HG03097 (cell line): ENCODE data around the gene CELF1.

Experiments used
- ATAC-seq: cut with Tn5 transposase; IDR thresholded peaks from one replicate; pipeline ENCODE4 v1.9.1; 2021; ENCODE audit not compliant: unreplicated experiment, low FRiP score

CELF1 gene

DNA sequence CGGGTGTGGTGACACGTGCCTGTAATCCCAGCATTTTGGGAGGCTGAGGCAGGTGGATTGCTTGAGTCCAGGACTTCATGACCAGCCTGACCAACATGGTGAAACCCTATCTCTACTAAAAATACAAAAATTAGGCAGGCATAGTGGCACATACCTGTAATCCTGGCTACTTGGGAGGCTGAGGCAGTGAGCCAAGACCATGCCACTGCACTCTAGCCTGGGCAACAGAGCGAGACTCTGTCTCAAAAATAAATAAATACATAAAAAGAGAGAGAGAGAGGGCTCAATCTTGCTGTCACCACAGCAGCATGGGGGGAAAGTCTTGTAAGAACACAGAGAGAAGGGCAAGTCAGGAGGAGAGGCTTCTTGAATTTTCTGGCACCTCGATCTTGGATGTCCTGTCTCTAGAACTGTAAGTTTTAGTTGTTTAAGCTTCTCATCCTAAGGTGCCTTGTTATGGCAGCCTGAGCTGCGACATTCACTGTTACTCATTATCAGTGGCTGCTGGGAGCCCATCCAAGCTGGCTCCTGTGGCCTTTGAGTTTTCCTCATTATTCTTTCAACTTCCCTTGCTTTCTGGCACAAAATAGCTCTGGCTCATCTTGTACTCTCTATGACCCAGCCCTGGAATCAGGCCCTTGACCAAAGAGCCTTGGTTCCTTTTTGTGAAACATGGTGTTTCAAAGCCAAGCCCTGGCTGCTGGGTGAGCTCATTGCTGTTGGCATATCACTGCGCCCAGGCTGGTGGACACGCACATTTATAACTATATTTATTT is 118.7 kb downstream of the CELF1 start:
- ATAC-seq = no peak

GRCh38 chr11:47433157-47433556 is 119.8 kb downstream of the CELF1 start:
- no peak for ATAC-seq

DNA sequence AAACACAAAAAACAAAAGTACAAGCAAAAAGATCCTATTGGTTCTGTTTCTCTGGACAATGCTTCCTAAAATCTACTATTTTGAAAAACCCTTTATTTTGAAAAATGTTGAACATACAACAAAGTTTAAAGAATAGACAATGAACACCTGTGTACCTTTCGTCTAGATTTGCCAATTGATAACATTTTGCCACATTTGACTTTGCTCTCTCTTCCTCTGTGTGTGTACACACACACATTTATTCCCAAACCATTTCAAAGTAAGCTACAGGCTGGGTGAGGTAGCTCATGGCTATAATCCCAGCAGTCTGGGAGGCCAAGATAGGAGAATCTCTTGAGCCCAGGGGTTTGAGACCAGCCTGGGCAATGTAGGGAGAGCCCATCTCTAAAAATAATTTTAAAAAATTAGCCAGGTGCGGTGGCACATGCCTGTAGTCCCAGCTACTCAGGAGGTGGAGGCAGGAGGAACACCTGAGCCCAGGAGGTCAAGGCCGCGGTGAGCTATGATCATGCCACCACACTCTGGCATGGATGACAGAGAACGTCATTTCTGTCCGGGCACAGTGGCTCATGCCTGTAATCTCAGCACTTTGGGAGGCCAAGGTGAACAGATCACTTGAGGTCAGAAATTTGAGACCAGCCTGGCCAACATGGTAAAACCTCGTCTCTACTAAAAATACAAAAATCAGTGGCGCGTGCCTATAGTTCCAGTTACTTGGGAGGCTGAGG is 121.4 kb downstream of the CELF1 start:
- no peak for ATAC-seq

GRCh38 chr11:47430524-47430923 is 122.4 kb downstream of the CELF1 start:
- no peak for ATAC-seq

DNA sequence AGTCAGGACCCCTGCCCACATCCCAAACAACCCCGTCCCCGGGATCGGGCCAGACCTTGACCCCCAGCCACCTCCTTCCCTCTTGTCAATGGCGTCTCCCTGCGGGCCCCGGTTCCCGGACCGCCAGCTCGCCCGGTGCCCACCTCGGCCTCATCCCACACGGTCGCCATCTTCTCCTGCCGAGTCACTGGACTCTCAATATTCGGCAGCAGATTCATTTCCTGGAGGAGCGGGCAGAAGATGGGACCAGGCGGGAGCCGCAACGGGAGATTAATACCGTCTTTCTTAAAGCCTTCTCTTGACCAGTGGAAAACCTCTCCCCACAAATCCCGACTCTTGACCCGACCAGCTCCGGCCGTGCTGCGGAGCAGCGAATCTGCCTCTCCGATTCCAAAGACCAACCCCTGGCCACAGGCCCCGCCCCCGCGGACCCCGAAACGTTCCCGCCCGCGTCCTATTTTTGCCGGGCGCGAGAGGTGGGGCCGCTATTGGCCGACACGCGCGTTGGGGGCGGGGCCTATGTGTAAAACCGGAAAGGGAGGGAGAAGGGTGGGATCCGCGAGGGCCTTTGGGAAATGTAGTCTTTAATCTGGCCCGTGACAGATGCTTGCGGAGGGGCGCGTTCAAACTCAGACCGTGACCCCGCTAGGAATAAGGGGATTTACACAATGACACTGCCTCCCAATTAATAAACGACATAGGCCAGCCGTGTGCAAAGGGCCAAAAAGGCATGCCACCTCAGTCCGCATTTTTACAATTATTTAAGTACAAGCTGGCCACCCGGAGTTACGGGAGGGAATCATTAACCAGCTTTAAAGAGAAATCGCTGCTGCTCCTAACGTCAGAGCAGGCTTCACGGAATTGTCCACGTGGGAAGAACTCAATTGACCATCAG is 126.6 kb downstream of the CELF1 start, which contains the start of gene PSMC3:
Gene PSMC3 (minus strand): TSS at position 378 of the 895 bp plus-strand sequence. CDS start 160 bp downstream, at position 218.
- ATAC-seq = peak; percentile 83

- no peak for ATAC-seq
Observed at GRCh38 chr11:47425611-47426010, 127.3 kb downstream of the CELF1 start.

DNA sequence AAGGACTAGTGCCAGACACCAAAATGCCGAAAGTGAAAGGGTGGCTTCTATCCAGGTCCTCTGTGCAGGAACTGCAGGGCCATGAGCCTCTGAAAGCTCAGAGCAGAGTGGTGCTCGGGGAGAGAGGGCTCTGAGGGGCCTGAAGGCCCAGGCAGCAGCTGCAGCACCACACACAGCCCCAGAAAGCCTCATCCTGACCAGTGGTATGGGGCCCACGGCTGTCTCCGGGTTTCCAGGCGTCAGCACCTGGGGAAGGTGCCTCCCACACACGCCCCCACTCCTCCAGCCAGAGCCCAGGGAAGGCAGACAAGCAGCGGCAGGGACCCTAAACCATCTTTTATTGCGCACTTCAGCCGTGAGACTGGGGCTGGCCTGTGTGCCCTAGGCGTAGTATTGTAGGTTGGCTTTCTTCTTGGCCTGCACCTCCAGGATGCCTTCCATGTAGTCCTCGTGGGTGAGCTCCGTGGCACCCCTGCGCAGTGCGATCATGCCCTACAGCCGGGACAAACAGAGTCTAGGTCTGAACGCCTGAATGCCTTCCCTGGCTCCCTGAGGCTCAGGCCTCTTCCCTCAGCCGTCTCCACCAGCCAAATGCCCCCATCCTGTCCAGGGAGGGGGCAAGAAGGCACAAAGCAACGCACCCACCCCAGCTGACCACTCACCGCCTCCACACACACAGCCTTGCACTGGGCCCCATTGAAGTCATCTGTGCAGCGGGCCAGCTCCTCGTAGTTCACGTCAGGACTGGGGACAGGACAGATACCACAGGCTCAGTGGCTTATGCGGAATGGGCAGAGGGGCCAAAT is 134.3 kb downstream of the CELF1 start:
- no peak for ATAC-seq

GRCh38 chr11:47417712-47418111 is 135.2 kb downstream of the CELF1 start:
- no peak for ATAC-seq

DNA sequence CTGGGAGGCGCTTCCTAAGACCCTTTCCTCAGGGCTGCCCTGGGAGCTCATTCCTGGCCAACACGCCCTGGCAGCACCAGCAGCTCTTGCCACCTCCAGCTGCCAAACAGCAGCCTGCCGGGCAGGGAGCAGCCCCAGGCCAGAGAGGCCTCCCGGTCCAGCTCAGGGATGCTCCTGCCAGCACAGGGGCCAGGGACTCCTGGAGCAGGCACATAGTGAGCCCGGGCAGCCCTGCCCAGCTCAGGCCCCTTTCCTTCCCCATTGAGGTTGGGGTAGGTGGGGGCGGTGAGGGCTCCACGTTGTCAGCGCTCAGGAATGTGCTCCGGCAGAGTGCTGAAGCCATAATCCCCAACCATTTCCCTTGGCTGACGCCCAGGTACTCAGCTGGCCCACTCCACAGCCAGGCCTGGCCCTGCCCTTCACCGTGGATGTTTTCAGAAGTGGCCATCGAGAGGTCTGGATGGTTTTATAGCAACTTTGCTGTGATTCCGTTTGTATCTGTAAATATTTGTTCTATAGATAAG is 136.9 kb downstream of the CELF1 start:
- ATAC-seq = no peak
